GM21381 (cell line): ENCODE measurements around the gene MATCAP1.

ENCODE experiments used
- ATAC-seq: cut with Tn5 transposase; IDR thresholded peaks from one replicate; pipeline ENCODE4 v1.9.1; 2021; ENCODE audit warnings: mild to moderate bottlenecking, moderate library complexity; ENCODE audit not compliant: unreplicated experiment

MATCAP1 gene

DNA sequence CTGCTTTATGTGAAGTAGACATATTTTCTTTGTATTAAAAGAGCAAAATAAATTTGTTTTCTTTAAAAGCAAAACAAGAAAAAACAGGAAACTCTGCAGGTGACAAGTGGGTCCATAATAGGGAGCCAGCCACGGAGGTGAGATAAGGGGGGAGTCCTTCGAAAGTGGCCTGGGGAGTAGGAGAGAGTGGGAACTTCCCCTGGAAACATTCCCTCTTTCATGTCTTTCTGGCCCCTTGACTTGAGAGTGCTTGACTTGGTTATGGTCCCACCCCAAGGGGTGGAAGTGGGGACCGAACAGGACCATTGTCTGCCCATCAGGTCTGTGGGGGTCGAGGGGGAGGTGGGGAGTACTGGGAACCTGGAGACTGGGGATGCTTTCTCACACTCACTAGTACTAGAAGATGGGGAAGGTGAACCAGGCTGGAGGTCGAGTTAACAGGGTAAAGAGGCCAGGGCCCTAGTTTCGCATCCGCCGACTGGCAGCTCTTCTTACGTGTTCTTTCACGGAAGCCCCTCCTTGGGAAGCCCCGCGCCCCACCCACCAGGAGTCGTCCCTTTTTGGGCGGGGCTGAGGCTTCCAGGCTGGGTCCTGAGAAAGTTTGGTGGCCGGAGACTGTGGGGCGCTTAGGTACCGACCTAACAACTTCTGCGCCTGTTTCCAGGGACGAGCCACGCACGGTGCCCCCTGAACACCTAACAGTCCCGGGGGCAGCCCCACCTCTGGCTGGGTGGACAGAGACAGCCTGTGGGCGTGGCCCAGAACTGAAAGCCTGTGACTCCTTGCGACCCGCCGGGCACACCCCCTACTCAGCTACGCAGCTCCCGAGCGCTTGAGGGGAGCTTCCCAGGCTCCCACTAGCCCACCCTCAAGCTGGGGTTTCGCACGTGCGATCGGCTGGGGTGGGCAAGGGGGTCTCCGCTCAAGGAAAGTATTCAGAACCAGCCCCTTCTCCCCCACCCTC is 24.8 kb downstream of the MATCAP1 start:
- ATAC-seq: peak; percentile 43

DNA sequence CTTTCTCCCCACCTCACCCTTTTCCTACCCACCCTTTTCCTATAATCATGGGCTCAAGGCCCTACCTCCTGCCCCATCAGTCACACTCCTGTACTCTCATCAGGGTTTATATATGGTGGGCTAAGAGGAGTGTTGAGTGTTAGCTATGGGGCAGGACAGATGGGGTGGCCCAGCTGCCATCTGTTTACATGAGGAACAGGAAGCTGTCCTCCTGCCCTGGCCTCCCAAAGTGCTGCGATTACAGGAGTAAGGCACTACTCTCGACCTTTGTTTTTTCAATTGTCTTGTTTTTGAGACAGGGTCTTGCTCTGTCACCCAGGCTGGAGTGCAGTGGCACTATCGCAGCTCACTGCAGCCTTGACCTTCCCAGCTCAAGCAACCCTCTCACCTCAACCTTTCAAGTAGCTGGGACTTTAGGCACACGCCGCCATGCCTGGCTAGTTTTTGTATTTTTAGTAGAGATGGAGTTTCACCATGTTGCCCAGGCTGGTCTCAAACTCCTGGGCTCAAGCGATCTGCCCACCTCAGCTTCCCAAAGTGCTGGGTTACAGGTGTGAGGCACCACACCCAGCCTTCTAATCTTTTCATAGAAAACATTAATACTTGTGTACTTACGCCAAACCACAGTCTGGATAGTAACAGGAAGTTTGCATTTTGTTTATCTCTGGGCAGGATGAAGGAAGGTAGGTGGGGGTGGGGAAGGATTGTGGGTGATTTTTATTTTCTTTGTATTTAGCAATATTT is 25.7 kb downstream of the MATCAP1 start:
- no peak for ATAC-seq

- no peak for ATAC-seq
Observed at GRCh38 chr16:67157106-67157748, 26.5 kb downstream of the MATCAP1 start.

- ATAC-seq: no peak
Observed at GRCh38 chr16:67156143-67156844, 27.5 kb downstream of the MATCAP1 start.

DNA sequence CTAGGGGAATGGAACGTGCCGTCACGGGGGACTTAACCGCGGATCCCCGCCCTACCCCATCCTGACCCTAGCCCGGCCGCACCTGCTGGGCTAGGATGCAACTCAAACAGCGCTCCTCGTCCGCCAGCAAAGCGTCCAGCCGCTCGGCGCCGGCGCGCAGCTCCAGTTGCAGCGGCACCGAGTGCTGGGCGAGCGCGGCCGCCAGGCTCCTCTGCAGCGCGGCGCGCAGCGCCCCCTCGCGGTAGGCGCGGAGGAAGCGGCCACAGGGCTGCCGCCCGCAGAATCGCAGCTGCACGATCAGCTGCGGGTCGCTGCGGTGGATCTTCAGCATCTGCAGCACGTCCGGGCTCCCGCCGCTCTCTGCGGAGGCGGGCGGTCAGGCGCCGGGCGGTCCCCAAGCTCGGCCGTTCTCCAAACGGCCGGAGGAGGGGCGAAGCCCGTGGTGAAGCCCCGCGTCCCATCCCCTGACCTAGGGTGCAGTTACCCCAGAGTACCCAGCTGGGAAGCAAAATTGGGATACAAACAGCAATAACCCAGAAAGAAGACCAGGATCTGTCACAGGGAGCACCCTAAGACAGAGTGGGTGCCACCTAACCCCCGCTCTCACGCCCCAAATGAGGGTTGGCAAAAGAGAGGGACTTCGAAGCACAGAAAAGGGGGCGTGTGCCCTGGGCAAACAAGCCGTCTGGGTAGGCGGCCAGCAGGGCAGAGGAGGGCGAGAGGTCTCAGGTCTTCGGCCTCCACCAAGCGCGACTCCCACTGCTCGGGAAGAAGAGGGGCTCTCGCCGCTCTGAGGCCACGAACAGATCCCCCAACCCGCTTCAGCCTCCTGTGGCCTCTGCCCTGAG is 28.2 kb downstream of the MATCAP1 start:
- no peak for ATAC-seq

DNA sequence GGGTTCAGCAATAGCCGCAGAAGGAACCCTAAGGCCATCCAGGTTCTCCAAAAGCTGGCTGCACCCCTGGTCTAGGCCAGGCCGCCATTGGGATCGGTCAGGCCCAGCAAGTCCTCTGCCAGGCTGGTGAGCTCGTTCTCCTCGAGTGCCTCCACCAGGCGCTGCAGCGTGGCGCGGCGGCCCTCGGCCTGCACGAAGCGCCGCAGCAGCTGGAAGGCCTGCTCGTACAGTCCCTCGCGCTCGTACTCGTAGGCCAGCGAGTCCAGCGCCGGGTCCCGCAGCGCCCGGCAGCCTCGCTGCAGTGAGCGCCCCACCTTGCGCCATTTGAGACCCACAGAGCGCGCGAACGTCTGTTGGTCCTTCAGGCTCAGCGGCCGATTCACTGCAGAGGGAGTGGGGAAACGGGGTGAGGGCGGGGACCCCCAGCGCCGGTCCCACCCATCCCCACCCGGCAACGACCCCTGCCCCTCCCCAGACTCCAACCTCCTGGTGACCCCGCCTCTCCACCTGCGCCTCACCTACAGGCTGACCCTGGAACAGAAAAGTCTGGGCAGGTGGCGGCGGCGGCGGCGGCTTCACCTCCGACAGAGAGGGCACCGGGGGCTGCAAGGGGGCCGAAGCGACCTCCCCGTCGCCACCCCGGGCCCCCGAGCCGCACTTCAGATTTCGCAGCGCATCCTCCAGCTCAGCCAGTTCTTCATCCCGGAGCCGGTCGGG is 29.0 kb downstream of the MATCAP1 start:
- no peak for ATAC-seq

GRCh38 chr16:67151431-67152097 is 32.2 kb downstream of the MATCAP1 start:
- no peak for ATAC-seq

DNA sequence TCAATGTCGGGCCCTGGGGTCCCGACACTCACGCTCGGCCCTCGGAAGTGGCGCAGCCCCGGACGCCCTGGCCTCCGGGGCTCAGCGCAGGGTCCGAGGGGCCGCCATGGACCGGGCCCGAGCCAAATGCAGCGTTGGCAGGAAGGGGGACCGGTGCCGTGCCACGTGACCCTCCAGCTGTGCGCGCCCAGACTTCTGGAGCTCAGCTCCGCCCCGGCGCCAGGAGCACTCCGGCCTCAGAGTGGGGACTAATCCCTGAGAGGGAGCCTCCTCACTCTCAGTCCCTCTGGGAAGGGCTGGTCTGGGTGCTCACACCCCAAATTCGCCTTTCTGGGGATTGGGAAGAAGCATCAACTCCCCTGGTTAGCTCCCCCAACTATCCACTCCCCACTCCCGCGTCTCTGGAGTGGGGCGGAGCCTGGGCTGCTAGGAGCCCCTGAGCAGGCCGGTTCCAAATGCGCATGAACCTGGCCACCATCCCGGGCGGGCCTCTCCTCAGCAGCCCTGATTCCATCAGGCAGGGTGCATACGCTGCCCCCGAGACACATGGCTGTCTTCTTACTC is 32.8 kb downstream of the MATCAP1 start, which contains the start of gene B3GNT9:
Gene B3GNT9, minus strand, starts transcription at position 166 of the 564 bp plus-strand sequence. CDS start 513 bp downstream, outside the sequence.
- ATAC-seq: peak; percentile 52

DNA sequence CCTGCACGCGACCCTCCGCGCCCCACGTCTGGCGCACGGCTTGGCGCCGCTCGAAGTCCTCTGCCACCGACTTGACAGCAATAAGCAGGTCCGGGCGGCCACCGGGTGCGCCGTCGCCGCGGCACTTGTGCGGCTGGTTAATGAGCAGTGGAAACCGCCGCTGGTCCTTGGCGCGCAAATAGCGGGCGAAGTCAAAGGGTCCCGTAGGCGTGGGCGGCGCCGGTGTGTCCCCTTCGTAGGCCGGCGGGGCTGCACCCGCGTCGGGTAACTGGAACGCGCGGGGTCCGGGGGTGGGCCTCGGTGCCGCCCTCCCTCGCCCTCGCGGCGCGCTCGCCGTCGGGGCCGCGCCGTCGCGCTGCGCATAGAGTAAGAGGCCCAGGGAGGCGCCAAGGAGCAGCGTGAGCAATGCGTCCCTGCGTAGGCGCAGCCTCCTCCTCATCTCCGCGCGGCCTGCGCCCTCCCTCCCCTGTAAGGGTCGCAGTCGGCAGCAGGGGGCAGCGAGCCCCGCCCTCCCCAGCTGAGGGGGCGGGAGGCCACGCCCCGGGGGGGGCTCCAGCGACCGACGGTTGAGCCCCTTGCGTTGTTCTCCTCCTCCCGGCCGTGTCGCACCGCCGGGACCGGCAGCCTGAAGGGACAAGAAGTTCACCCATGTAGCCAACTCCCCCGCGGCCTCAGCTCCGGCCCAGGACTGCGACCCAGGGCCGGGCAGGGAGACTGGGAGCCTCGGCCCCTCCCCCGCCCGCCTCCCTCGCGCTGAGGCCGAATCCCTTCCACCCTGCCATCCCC is 33.5 kb downstream of the MATCAP1 start:
- peak; percentile 36 for ATAC-seq

DNA sequence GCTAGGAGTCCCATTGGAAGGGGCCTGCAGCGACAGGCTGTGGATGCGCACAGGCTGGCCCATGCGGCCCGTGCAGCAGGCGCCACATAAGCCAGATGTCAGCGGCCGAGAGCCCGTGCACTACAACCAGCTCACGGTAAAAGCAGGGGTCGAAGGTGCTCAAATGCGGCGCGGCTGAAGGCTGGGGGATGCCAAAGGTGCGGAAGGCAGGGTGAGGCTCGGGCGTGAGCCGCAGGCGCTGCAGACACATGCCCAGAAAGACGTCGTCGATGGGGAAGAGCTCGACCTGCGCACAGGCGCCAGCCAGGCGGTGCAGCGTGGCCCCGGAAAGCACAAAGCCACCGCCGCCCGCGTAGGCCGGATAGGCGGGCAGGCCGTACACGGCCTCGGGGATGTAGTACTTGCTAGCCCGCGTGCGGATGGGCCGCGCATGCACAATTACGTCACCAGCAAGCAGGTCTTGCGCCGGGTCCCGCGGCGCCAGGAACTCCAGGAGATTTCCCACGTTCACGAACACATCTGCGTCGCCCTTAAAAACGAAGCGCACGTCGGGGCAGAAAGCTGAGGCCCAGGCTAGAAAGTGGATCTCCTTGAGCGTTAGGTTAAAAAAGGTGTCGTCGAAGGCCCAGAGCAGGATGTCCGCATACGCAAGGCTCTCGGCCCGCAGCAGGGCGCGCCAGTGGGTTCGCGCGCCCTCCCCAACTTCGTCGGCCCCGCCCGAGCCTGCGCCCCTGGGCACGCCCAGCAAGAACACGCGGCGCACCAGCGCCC is 34.3 kb downstream of the MATCAP1 start:
- ATAC-seq: no peak

- no peak for ATAC-seq
Observed at GRCh38 chr16:67148656-67149275, 35.0 kb downstream of the MATCAP1 start.

- ATAC-seq: no peak
Observed at GRCh38 chr16:67148221-67148620, 35.5 kb downstream of the MATCAP1 start.

- ATAC-seq: no peak
Observed at GRCh38 chr16:67147437-67148140, 36.2 kb downstream of the MATCAP1 start.

DNA sequence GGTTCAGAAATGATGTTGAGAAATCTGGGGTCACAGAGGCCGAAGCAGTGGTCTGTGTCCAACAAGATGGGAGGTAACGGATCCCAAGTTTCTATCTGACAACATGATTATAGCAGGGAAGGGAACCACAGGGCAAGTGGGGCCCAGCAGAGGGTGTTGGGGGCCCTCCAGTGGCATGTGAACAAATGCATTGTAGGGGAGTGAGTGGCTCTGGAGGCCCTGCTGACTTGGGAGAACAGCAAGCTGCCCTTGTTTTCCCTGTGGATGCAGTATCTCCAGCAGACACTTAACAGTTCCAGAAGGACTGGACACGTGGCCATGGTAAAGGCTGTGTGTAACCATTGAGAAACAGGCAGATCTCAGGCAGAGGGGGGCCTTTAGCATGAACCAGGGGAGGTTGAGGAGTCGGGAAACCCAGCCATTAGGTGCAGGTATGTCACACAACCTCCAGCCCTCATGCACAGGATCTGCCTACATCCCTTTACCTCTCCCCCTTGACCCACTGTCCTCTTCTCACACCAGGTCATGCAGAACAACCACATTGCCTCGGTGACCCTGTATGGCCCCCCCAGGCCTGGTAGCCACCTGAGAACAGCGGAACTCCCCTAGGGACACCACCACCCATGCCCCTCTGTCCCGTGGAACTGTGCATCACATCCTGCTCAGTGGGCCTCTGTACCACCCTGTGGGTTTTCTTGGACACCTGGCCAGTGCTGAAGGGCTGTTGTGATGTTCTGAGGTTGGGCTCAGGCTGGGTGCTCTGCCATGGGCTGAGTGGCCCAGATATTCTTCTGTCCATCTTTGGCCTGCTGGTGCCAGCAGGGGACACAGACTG is 37.0 kb downstream of the MATCAP1 start:
- no peak for ATAC-seq

DNA sequence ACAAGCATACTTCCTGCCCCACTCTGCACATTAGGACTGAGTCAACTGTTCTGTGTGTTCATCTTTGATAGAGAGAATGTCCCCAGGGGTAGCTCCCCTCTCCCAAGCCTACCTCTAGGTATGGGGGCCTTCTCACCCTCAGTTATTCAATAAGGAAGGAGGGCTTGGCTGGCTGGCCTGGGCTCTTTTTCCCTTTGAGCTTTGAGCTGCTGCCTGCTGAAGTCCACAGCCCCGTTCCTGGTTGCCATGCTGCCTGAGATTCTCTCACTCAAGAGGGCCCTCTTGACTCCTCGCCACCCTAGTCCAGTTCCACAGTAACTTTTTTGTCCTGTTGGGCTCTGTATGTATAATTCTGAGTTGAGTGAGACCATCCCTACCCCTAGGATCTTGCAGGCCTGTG is 38.0 kb downstream of the MATCAP1 start:
- no peak for ATAC-seq
